Rectal smooth muscle tissue (tissue), 1 donor: ENCODE data around the gene JUNB.

ENCODE experiments used
- H3K27ac ChIP-seq: one replicate; pipeline ENCODE4 v1.7.0; 2013; ENCODE audit warnings: low read depth, low read length, inconsistent platforms
- H3K27me3 ChIP-seq: one replicate; pipeline ENCODE4 v1.7.0; 2013; ENCODE audit warnings: low read length; ENCODE audit not compliant: control insufficient read depth, insufficient read depth
- H3K36me3 ChIP-seq: one replicate; pipeline ENCODE4 v1.7.0; 2013; ENCODE audit warnings: low read length; ENCODE audit not compliant: control insufficient read depth, insufficient read depth
- H3K4me1 ChIP-seq: one replicate; pipeline ENCODE4 v1.7.0; 2013; ENCODE audit warnings: low read length; ENCODE audit not compliant: control insufficient read depth, insufficient read depth
- H3K4me3 ChIP-seq: one replicate; pipeline ENCODE4 v1.7.0; 2013; ENCODE audit warnings: low read length
- H3K9ac ChIP-seq: one replicate; pipeline ENCODE4 v1.7.0; 2013; ENCODE audit warnings: low read length

Gene JUNB

GRCh38 chr19:12791345-12792050 lies at the start of gene JUNB:
TSS of gene JUNB (plus strand) at chr19:12791486. CDS start at chr19:12791772, 286 bp downstream.
- Histone ChIP-seq H3K27me3 (no peaks in the 10 kb centered on the region), H3K27ac (peak within 1 kb of the TSS; percentile 94), H3K4me1 (peaks cover 29% of the 10 kb centered on the region), H3K36me3 (no peaks in the 10 kb centered on the region), H3K9ac (peak within 1 kb of the TSS; percentile 98), H3K4me3 (peak within 1 kb of the TSS; percentile 100)

GRCh38 chr19:12745166-12745897 lies 46.0 kb upstream of the JUNB start:
- H3K4me3 ChIP-seq = no peak overlapping the region
- no peak overlapping the region for H3K9ac ChIP-seq
- peaks cover 28% of the 10 kb centered on the region for H3K36me3 ChIP-seq
- H3K27ac ChIP-seq = no peak overlapping the region
- no peaks in the 10 kb centered on the region for H3K27me3 ChIP-seq
- H3K4me1 ChIP-seq = no peaks in the 10 kb centered on the region

DNA sequence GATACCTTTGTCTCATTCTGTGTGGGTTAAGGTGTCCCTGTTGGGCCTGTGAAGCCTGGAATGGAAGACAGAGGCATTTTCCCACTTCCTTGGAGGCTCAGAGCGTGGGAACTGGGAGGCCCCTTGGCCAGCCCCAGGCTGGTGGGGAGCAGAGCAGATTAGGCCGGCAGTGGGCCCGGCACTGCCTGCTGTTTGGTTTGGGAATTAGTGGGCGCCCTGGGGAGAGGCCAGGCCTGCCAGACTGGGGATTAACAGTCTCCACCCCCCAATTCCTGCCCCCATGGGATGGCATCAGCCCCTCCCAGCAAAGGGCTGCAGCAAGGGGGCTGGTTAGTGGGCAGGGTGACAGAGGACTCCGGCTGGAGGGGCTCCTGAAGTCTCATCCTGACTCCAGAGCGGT lies 42.8 kb upstream of the JUNB start:
- Histone ChIP-seq H3K27ac (no peak overlapping the region), H3K9ac (no peak overlapping the region), H3K36me3 (peaks cover 17% of the 10 kb centered on the region), H3K4me1 (no peaks in the 10 kb centered on the region), H3K4me3 (no peak overlapping the region), H3K27me3 (peaks cover 4% of the 10 kb centered on the region)

GRCh38 chr19:12749938-12750521 lies 41.3 kb upstream of the JUNB start:
- H3K27me3 ChIP-seq = peaks cover 4% of the 10 kb centered on the region
- H3K4me1 ChIP-seq = no peaks in the 10 kb centered on the region
- no peak overlapping the region for H3K9ac ChIP-seq
- no peak overlapping the region for H3K4me3 ChIP-seq
- H3K27ac ChIP-seq = no peak overlapping the region
- peaks cover 17% of the 10 kb centered on the region for H3K36me3 ChIP-seq

DNA sequence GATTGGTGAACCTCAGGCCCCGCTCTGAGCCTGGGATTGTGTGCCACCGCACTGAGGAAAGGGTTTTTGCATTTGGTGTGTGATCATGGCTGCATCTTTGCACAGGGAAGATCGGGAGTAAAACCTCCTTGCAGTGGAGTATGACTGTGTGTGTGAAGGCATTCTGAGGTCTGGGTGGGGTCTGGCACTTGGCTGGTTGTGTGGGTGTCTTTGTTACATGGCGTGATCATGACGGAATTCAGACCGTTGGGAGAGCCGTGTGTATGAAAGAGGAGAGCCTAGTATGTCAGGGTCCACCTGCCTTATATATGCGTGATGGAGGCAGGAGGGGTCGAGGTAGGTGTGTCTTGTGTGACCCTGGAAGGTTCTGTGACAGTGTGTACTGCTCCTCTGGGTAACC lies 40.4 kb upstream of the JUNB start:
- H3K4me1 ChIP-seq = no peaks in the 10 kb centered on the region
- H3K27ac ChIP-seq = no peak overlapping the region
- peaks cover 4% of the 10 kb centered on the region for H3K27me3 ChIP-seq
- no peak overlapping the region for H3K9ac ChIP-seq
- peaks cover 10% of the 10 kb centered on the region for H3K36me3 ChIP-seq
- no peak overlapping the region for H3K4me3 ChIP-seq

- peaks cover 4% of the 10 kb centered on the region for H3K27me3 ChIP-seq
Observed at GRCh38 chr19:12751635-12752034, 39.7 kb upstream of the JUNB start, which contains the start of gene BEST2. TSS of gene BEST2 (plus strand) at chr19:12751791. CDS start at chr19:12752593, 802 bp downstream.

DNA sequence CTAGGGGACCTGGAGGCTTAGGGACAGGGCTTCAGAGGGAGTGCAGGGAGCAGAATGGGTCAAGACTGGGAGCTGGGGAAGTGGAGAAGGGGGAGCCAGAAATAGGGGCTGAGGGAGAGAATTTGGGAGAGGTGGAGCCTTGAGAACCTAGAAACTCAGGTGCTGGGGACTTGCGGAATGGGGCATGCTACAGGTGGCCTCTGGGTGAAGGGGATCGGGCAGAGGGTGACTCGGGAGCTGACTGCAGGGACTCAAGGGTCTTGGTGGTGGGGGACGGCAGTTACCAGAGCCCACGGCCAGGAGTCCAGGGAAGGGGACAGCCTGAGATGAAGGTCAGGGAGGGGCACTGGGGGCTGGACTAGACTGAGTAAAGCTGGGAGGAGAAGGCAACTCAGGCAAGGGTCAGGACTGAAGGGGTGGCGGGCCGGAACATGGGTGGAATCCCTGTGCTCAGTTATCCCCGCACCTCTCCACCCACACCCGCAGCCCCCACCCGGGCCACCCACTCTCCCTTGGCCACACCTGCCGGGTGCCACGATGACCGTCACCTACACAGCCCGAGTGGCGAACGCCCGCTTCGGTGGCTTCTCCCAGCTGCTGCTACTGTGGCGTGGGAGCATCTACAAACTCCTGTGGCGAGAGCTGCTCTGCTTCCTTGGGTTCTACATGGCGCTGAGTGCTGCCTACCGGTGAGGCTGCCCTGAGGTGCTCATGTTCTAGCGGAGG lies 39.1 kb upstream of the JUNB start:
- Histone ChIP-seq H3K4me1 (no peaks in the 10 kb centered on the region), H3K9ac (no peak overlapping the region), H3K4me3 (no peak overlapping the region), H3K36me3 (peaks cover 6% of the 10 kb centered on the region), H3K27ac (no peak overlapping the region), H3K27me3 (peaks cover 4% of the 10 kb centered on the region)

More at GRCh38 chr19:12751635-12752034, 39.7 kb upstream of the JUNB start, which contains the start of gene BEST2:
- Histone ChIP-seq H3K9ac (no peak within 1 kb of the TSS), H3K36me3 (peaks cover 10% of the 10 kb centered on the region), H3K4me1 (no peaks in the 10 kb centered on the region), H3K4me3 (no peak within 1 kb of the TSS), H3K27ac (no peak within 1 kb of the TSS)

GRCh38 chr19:12754465-12755196 lies 36.7 kb upstream of the JUNB start:
- no peak overlapping the region for H3K9ac ChIP-seq
- no peaks in the 10 kb centered on the region for H3K36me3 ChIP-seq
- no peak overlapping the region for H3K4me3 ChIP-seq
- peaks cover 4% of the 10 kb centered on the region for H3K27me3 ChIP-seq
- no peaks in the 10 kb centered on the region for H3K4me1 ChIP-seq
- no peak overlapping the region for H3K27ac ChIP-seq

DNA sequence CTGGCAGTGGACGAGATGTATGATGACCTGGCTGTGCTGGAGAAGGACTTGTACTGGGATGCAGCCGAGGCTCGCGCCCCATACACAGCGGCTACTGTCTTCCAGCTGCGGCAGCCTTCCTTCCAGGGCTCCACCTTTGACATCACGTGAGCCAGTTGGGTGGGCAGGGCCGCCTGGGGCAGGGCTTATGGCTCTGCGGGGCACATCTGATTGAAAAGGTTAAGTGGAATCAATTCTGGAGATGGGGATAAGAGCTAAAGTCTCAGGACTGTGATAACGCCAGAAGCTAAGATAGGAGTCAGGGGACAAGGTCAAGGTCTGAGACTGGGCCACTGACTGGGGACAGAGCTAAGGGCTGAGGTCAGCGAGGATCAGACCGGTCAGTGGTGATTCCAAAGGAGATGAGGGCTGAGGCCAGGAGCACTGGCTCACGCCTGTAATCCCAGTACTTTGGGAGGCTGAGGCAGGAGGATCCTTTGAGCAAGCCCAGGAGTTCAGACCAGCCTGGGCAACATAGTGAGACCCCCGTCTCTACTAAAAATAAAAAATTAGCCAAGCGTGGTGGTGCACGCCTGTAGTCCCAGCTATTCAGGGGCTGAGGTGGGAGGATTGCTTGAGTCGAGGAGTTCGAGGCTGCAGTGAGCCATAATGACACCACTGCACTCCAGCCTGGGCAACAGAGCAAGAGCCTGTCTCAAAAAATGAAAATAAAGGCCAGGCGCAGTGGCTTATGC lies 35.0 kb upstream of the JUNB start:
- no peak overlapping the region for H3K9ac ChIP-seq
- no peaks in the 10 kb centered on the region for H3K36me3 ChIP-seq
- no peak overlapping the region for H3K4me3 ChIP-seq
- H3K4me1 ChIP-seq = no peaks in the 10 kb centered on the region
- peaks cover 4% of the 10 kb centered on the region for H3K27me3 ChIP-seq
- no peak overlapping the region for H3K27ac ChIP-seq

DNA sequence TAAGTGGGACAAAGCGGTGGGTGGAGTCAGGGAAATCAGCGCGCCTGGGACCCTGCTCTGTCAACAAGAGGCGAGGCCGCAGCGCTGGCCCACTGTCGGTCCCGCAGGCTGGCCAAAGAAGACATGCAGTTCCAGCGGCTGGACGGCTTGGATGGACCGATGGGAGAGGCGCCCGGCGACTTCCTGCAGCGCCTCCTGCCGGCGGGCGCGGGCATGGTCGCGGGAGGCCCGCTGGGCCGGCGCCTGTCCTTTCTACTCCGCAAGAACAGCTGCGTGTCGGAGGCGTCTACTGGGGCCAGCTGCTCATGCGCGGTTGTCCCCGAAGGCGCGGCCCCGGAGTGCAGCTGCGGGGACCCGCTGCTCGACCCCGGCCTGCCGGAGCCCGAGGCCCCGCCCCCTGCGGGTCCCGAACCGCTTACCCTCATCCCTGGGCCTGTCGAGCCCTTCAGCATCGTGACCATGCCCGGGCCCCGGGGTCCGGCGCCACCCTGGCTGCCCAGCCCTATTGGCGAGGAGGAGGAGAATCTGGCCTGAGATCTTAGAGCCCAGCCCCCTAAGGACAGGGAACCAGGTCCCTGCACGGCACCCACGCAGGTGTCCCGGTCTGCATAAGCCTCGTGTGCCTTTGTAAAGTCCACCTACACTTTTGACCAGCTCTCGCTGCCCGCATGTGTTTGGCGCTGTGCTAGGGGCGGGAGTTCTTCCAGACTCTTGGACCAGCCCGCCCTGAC lies 33.6 kb upstream of the JUNB start:
- Histone ChIP-seq H3K36me3 (no peaks in the 10 kb centered on the region), H3K4me3 (peak overlapping the region; percentile 51), H3K9ac (no peak overlapping the region), H3K4me1 (no peaks in the 10 kb centered on the region), H3K27me3 (no peaks in the 10 kb centered on the region), H3K27ac (no peak overlapping the region)

DNA sequence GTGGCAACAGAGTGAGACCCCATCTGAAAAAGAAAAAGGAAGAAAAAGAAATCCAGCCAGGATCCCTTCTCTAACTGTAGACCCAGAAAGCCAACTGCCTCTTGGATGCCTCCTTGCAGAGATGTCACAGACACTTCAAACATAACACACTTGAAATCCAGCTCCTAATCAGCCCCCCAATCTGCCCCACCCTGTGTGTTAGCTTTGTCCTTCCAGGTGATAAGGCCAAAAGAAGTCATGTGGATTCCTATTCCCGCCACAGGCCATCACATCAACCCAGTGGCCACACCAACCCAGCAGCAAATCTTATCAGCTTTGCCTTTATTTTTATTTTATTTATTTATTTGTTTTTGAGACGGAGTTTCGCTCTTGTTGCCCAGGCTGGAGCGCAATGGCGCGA lies 31.6 kb upstream of the JUNB start:
- Histone ChIP-seq H3K27me3 (no peaks in the 10 kb centered on the region), H3K4me1 (no peaks in the 10 kb centered on the region), H3K9ac (no peak overlapping the region), H3K27ac (no peak overlapping the region), H3K4me3 (no peak overlapping the region), H3K36me3 (peaks cover 4% of the 10 kb centered on the region)
